SK-N-SH treated with all-trans-retinoic acid at 6 μM for 48 hours (cell line): ENCODE data around the gene CCDC148.

Source experiments
- RARB ChIP-seq: fragments of 250-450 bp; sonication (Bioruptor Pico); IDR thresholded peaks from 2 replicates; pipeline ENCODE4 v1.8.0; 2021; ENCODE audit warnings: mild to moderate bottlenecking, moderate library complexity
- TCF4 ChIP-seq: fragments of 250-450 bp; sonication (Bioruptor Pico); IDR thresholded peaks from 2 replicates; pipeline ENCODE4 v1.8.0; 2021; ENCODE audit warnings: mild to moderate bottlenecking, moderate library complexity, borderline replicate concordance
- ZNF70 ChIP-seq: fragments of 450-650 bp; formaldehyde crosslinking; IDR thresholded peaks from 2 replicates; pipeline ENCODE4 v1.5.0; 2020; ENCODE audit warnings: mild to moderate bottlenecking, moderate library complexity
- TF ChIP-seq, protein P1 (sequence below): fragments of 250-450 bp; sonication (Bioruptor Pico); IDR thresholded peaks from 2 replicates; pipeline ENCODE4 v1.5.1; 2020; ENCODE audit warnings: low read depth, mild to moderate bottlenecking, moderate library complexity

DNA sequence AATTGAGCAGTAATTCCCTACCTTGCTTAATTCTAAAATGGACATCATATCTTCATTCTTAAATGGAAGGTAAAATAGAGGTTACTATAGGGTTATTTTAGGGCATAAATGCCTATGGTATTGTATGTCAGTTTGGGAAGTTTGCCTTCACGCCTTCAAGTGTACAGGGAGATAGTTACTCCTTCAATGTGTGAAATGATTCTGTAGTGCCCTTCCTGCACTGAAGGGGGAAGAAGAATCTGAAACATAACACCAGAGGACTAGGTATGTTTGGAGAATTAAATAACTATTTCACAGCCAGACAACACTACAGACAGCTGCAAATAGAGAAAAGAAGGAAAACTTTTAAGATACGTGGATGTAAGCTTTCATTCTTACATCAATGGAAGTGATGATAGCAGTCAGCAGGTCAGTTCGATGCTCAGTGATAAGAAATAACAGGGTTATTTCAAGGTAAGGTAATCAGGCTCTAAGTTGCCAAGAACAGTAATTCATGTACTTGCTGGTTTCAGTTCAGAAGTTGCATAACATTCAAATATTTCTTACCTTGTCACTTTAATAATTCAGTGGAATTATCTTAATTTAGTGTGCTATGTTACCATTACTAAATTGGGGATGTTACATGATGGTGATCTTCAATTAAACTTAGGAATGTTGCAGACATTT is 4.2 kb upstream of the CCDC148 start:
- TF ChIP-seq TCF4 (CRISPR knock-in tag) (no peak), ZNF70 (no peak), RARB (no peak)
- TF ChIP-seq, protein P1, sequence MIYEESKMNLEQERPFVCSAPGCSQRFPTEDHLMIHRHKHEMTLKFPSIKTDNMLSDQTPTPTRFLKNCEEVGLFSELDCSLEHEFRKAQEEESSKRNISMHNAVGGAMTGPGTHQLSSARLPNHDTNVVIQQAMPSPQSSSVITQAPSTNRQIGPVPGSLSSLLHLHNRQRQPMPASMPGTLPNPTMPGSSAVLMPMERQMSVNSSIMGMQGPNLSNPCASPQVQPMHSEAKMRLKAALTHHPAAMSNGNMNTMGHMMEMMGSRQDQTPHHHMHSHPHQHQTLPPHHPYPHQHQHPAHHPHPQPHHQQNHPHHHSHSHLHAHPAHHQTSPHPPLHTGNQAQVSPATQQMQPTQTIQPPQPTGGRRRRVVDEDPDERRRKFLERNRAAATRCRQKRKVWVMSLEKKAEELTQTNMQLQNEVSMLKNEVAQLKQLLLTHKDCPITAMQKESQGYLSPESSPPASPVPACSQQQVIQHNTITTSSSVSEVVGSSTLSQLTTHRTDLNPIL (CRISPR knock-in tag): no peak
